GM18907 (cell line): ENCODE measurements around the gene ATP11C.
A peak's percentile ranks its signal among the peaks of the same experiment; 100 is the strongest.
"Not testable (repeated sequence)": the region's sequence is repeated elsewhere in the genome, so short reads cannot be mapped to it uniquely, and the experiment has no call there.

Experiments
- ATAC-seq: cut with Tn5 transposase; IDR thresholded peaks from one replicate; pipeline ENCODE4 v1.9.1; 2021; ENCODE audit warnings: mild to moderate bottlenecking, moderate library complexity; ENCODE audit not compliant: unreplicated experiment

ATP11C gene

DNA sequence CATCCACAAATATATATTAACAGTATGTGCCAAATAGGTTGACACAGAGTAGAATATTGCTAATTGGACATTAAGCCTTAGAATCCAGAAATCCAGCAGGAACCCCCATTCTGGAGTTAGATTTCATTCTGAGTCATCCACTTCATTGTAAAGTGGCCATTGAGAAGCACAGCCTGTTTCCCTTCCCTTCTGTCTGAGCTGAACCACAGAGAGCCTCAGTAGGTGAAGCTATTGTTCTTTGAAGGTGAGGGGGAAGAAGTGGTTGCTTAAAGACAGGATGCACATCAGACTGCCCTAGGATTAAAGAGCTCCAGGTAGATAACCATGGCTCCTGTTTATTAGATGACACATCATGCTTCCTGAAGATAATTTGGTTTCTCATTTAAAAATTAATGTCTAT, 194.3 kb downstream of the ATP11C start:
- no peak for ATAC-seq

DNA sequence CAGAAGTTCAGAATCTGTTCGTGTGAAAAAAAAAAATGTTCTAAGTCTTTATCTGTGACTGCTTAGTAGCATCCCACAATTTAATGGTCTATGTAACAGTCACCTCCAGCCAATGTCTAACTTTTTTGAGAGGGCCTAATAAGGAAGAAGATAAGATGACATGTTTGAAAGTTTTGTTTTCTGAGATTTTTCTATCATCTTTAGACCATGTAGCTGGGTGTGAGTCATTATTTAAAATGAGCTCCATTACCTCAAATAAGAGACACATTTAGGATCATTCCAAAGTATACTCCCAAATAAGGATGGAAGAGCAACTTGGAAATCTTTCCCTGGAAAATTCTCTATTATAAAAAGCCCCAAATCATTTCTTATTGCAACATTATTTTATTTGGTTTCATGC, 196.7 kb downstream of the ATP11C start:
- ATAC-seq, result no peak

GRCh38 chrX:139734996-139735395, 197.9 kb downstream of the ATP11C start:
- ATAC-seq, result no peak

GRCh38 chrX:139725720-139726119, 207.1 kb downstream of the ATP11C start:
- ATAC-seq, result peak; percentile 97

DNA sequence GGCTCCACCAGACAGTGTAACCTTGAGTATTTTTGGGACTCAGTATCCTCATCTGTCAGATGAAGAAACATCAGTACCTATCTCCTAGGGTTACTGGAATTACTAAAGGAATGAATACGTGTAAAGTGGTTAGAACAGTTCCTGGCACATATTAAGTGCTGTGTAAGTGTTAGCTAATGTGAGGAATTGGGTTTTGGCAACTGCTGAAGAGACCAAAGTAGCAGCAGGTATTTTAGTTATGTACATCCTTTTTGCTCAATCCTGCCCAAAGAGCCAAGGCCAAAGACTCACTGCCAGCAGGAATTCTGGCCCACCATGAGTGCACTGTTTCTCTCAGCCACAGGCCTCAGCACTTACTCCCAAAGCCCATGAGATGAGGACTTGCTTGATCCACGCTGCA, 208.2 kb downstream of the ATP11C start:
- no peak for ATAC-seq

- ATAC-seq, result no peak
Observed at GRCh38 chrX:139720979-139721378, 211.9 kb downstream of the ATP11C start.

DNA sequence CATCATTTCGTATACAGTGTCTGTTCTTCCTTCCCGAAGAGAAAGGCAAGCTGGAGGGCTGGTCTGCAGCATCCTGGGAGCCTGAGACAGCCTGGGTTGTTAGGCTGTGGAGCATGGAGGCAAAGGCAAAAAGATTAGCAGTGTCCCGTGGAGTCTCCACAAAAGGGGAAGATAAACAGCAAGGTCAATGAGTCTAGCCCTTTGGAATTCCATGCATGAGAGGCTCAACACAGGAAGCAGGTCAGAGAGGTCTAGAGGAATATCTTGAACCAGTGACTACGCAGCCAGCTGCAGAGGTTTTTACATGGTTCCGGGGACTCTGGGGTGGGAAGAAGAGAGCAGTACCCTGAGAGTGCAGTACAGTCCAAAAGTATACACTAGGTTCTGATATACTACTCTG, 212.7 kb downstream of the ATP11C start:
- no peak for ATAC-seq

- no peak for ATAC-seq
Observed at GRCh38 chrX:139708067-139708466, 224.8 kb downstream of the ATP11C start, which contains the start of gene MCF2. Gene MCF2, minus strand, starts transcription at chrX:139708167. Its CDS starts 56,423 bp downstream, at chrX:139651744.

DNA sequence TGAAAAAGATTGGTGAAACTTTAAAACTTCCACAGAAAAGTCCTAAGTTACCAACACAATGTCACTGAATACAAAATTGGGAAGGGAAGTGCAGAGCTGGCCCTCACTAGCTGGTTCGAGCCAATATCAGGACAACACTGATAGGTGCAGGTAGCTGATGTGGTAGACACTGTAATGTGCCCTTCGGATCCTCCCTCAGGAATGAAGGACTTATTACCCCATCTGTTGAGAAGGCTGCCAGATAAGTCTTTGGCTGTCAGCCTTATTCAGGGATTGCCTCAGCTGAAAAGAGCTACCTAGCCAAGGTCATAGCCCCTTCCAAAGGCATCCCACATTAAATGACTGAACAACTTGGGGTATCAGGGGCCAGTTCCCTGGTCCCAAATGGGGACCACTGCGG, 230.2 kb downstream of the ATP11C start:
- ATAC-seq, result no peak

GRCh38 chrX:139692908-139693307, 239.9 kb downstream of the ATP11C start:
- ATAC-seq, result peak; percentile 10

DNA sequence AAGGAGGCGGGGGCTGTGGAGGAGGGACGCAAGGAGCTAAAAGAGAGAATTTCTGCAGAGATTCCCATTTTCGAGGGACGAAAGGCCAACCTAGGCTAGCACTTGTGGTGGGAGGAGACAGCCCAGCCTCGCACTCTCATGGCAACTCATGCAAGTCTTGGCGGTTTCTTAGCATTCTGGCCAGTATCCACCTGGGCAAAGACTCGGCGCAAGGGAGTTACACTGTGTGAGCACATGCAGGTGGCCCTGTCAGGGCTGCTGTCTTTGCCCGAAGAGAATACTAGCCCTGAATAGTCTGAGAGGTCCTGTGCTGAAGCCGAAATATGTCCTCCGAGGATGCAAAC, 240.4 kb downstream of the ATP11C start:
- peak; percentile 48 for ATAC-seq

DNA sequence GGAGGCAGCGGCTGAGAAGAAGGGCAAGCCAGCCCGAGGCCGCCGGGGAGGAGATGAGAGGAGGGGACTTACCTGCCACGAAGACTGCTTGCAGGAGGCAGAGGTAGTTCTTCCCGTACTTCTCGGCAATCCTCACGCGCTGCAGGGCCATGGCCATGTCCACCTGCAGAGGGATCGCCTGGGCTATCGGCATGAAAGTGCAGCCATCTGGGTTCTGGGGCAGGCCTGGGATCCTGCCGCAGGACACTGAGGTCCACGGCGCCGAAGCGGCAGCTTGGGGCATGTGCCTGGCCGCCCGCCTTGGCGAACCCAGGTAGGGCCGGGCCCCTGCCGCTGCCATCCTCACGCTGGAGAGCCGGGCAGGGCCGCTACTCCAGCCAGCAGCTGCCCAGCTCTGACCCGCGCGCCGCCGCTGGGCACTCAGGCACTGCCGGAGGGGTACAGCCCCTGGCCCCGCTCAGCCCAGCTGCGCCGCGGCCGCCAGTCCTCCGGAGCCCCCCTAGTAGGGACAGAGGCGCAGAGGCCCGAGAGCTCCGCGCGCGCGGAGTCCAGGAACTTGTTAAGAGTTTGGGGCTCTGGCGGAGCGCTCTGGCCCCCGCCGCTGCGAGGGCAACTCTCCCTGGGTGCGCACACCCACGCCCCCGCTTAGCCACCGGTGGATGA, 240.9 kb downstream of the ATP11C start:
- peak; percentile 41 for ATAC-seq

DNA sequence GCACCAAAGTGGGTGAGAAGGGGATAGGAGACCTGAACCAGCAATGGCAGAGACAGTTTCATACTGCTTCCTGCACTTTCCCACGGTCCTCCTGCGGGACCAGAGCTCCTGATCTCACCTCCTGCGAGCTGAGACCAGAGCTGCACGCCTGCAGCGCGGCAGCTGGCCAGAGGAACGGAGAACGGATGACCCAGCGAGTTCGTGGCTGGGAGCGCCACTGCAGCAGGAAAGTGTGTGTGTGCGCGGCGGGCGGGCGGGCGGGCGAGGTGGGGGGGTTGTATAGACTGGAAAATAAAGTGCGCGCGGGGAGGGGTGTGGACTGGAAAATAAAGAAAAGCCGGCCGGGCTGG, 241.4 kb downstream of the ATP11C start:
- ATAC-seq, result no peak

DNA sequence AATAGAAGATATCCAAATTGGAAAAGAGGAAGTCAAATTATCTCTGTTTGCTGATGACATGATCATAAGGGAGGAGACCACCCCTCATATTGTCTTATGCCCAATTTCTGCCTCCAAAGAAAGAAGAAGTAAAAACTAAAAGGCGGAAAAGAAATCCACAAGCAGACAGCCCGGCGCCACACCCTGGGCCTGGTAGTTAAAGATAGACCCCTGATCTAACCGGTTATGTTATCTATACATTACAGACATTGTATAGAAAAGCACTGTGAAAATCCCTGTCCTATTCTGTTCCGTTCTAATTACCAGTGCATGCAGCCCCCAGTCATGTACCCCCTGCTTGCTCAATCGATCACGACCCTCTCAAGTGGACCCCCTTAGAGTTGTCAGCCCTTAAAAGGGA, 247.7 kb downstream of the ATP11C start:
- not testable (repeated sequence) for ATAC-seq

GRCh38 chrX:139680356-139680755, 252.5 kb downstream of the ATP11C start:
- no peak for ATAC-seq
